GM12864 (cell line): Measurements from ENCODE around the gene PNLIPRP1.

Experiments used
- DNase-seq: peaks from one replicate; pipeline ENCODE4 v3.0.0-alpha.2; 2011; ENCODE audit warnings: low read depth
- H3K4me3 ChIP-seq: 2 replicates; pipeline ENCODE4 v1.5.1; 2011; ENCODE audit warnings: mild to moderate bottlenecking, low read depth, low read length, control low read depth
- TF ChIP-seq, protein P1 (sequence below): IDR thresholded peaks from 2 replicates; pipeline ENCODE4 v1.5.1; 2011; ENCODE audit warnings: low read depth, mild to moderate bottlenecking, moderate library complexity, low read length, control low read depth, inconsistent platforms; ENCODE audit errors: missing control alignments

PNLIPRP1 gene

DNA sequence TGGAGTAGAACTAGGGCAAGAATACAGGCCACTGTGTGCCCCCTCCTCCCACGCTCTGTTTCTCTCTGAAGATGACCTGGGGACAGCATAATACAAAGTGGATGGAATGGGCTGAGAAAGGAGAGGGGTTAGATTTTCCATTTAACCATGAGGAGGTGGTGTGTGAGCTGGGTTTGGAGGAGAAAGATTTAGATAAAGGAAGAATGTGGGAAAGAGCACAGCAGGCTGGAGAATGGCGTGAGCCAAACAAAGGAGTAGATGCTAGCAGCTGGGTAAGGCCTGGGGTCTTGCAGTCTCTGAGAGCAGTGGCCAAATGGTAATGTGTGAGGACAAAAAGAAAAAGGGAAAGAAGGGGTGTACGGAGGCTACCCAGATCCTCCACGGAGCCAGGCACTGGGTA lies 38.6 kb downstream of the PNLIPRP1 start:
- DNase-seq: no peak
- no peak overlapping the region for H3K4me3 ChIP-seq
- TF ChIP-seq, protein P1, sequence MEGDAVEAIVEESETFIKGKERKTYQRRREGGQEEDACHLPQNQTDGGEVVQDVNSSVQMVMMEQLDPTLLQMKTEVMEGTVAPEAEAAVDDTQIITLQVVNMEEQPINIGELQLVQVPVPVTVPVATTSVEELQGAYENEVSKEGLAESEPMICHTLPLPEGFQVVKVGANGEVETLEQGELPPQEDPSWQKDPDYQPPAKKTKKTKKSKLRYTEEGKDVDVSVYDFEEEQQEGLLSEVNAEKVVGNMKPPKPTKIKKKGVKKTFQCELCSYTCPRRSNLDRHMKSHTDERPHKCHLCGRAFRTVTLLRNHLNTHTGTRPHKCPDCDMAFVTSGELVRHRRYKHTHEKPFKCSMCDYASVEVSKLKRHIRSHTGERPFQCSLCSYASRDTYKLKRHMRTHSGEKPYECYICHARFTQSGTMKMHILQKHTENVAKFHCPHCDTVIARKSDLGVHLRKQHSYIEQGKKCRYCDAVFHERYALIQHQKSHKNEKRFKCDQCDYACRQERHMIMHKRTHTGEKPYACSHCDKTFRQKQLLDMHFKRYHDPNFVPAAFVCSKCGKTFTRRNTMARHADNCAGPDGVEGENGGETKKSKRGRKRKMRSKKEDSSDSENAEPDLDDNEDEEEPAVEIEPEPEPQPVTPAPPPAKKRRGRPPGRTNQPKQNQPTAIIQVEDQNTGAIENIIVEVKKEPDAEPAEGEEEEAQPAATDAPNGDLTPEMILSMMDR: no peak

DNA sequence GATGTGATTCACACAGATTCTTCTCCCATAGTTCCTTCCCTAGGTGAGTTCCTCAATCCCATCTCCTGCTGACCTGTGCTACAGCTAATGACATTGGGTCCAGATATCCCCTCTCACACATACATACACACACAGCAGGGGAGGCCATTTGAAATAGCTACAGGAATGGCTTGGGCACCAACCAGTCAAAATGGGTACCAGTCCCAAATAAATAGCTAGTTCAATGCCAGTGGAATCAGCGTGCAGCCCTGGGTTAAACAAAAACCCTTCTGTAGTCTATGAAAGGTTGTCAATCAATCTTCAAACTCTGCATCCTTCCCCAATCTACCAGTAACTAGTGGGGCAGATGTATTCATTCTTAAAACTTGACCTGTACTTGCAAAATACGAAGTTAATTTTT lies 39.3 kb downstream of the PNLIPRP1 start:
- TF ChIP-seq, protein P1: no peak
- H3K4me3 ChIP-seq: no peak overlapping the region
- no peak for DNase-seq

DNA sequence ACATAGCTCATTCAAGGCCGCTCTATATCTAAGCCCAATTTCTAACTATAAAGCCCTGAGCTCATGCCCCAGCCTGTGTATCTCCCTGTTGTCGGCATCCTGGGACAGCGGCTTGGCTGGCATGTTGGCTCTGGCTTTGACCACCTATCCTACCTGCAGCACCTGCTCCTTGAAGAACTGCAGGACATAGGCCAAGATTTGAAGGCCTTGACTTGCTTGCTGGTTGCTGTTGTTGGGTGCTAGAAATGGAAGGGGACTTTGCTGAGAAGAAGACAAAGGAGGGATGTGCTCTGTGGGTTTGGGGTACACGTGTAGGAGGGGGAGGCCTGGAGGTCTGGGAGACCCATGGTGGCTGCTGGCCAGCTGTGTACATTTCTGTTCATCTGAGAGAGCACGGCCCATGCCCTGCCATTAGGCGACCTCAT lies 41.1 kb downstream of the PNLIPRP1 start:
- no peak overlapping the region for H3K4me3 ChIP-seq
- no peak for DNase-seq
- TF ChIP-seq, protein P1: no peak

DNA sequence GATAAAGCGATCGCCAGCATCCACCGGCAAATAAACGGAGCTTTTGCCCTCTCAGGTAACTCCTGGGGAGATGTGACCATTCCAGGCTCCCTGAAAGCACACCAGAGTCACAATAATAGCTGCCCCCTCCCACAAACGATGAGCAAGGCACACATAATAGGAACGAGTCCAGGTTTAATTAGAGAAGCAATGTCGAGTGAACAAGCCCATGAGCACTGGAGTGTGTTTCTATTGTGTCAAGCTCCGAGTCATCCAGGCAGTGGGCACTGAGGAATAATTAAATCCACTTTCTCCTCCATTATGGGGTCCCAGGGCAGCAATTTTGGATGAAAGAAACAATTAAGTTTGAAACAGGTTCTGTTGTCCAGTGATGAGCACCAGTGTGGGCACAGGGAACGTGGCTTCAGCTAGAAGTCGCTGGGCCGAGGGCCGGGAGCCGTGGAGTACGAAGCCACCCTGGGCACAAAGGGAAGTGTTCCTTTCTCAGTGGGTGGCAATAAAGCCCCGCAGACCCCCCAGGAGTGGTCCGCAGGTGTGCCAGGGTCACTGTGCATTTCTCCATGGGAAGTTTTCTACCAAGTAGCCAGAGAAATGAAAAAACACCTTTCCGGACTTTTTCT lies 41.9 kb downstream of the PNLIPRP1 start:
- no peak for DNase-seq
- TF ChIP-seq, protein P1: no peak
- no peak overlapping the region for H3K4me3 ChIP-seq

DNA sequence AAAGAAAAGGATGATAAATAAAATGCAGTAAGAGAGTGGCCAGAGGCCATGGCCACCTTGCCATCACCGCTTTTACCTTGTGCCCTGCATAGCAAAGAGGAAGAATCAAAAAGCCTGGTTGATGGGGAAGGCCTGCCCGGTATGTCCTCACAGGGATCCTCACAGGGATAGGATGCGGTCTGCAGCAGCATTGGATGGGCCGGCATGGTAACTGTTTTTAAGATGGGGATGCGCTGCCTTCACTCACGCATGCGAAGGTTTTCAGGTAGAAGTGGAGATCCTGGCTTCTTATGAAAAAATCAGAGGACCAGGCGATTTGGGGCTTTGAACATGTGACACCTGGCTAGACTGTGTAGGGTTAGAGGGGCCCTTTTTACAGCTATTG lies 42.4 kb downstream of the PNLIPRP1 start:
- DNase-seq: no peak

DNA sequence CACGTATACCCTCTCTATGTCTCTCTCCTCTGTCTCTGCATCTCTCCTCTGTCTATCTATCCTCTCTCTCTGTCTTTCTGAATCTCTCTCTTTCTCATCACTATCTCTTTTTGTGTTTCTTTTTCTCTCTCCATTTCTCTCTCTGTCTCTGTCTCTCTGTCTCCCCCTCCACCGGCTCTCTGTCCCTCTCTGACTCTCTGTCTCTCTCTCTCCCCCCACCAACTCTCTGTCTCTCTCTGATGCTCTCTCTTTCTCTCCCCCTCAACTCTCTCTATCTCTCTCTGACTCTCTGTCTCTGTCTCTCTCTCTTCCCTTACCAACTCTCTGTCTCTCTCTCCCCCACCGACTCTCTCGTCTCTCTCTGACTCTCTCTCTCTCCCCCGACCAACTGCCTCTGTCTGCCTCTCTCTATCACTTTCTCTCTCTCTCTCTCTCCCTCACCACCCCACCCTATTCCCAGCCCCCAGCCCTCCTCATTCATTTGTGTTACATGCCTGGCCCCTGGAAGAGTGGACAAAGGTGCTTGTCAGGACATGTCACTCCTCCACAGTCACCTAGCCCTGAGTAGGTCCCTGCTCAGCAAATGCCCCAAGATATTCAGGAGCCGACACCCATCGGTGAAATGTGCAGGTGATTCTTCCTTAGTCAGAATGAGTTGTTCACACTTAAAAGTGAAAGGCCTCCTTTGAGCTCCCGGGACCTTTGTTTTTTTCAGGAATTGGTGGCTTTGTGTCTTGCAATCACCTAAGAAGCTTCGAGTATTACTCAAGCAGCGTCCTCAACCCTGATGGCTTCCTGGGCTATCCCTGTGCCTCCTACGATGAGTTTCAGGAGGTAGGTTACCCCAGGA lies 43.6 kb downstream of the PNLIPRP1 start:
- TF ChIP-seq, protein P1: no peak
- no peak overlapping the region for H3K4me3 ChIP-seq
- DNase-seq: no peak

More for the DNA sequence above, 42.4 kb downstream of the PNLIPRP1 start:
- TF ChIP-seq, protein P1: no peak
- H3K4me3 ChIP-seq: no peak overlapping the region
